ENCODE measurements around the gene PDLIM5.

- TF ChIP-seq CTCF (IDR thresholded peaks at IDR 0.05) (no peak), POLR2A (IDR thresholded peaks at IDR 0.05) (no peak)
These were observed 197.0 kb downstream of the PDLIM5 start for GRCh38 chr4:94648699-94649098.

Measured in transverse colon (tissue), 3 donors.